ENCODE data around the gene ATP11C. TPM values are rescaled to one million over a fixed set of nuclear protein-coding genes. Genes with fewer than 3 reads are reported as not detected.

ATP11C gene
- total and polyA plus RNA-seq, 9 of the 15 experiments (the other 6 are each of a cell fraction or from before 2014, with no cell fraction given) = 18.2 to 42.2 (median 29.4) TPM

DNA sequence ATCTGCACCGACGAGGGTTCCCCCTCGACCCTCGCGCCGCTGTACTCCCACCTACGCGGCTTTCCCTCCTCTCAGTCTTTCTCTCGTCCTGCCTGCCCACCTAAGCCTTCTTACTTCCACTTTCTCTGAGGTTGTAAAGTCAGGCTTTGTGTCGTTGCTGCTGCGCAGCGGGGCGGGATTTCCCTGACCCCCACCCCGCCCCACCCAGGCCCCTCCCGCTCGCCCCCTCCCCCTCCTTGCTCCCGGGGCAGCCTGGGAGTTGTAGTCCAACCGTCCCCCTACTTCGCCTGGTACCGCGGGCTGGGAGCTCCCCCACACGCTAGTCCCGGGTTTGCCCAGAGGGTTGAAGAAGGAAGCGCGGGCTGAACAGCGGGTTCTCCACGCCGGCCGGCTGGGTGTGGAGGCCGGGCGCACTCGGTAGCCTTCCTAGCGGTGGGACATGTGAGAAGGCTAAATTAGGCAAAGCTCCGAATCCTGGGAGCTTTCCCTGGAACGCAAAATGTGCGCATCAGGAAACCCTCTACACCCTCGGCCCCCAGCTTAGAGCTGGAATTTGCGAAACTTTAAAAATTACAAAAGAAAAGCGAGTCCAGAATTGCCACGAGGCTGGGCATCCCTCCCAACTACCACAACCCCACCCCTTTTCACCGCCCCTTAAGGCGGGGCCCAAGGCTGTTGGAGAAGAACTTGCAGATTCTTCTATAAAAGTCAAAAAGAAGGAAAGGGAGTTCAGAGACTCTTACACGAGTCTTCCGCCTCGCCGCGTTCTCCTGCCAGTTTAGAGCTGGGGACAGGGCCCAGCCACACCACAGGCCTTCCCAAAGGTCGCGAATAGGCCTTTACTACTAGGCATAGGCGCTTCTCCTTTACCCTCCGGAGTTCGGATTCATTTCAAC is at the start of gene ATP11C (continued):
- TF ChIP-seq, protein P1, sequence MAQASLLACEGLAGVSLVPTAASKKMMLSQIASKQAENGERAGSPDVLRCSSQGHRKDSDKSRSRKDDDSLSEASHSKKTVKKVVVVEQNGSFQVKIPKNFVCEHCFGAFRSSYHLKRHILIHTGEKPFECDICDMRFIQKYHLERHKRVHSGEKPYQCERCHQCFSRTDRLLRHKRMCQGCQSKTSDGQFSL (CRISPR knock-in tag; IDR thresholded peaks at IDR 0.05) = peak; percentile 86; the same call in 1 of the 2 replicates
- TF ChIP-seq, protein P1 (tag; IDR thresholded peaks at IDR 0.05) = peak in 1 of 2 experiments; percentile 67; a peak in 2 of 4 replicates
- no peak for TF ChIP-seq NR2C2 (CRISPR knock-in tag; IDR thresholded peaks at IDR 0.05)
- peak; percentile 87 for TF ChIP-seq NR2C2 (tag; IDR thresholded peaks at IDR 0.05)
- TF ChIP-seq, protein P2, sequence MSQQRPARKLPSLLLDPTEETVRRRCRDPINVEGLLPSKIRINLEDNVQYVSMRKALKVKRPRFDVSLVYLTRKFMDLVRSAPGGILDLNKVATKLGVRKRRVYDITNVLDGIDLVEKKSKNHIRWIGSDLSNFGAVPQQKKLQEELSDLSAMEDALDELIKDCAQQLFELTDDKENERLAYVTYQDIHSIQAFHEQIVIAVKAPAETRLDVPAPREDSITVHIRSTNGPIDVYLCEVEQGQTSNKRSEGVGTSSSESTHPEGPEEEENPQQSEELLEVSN (IDR thresholded peaks at IDR 0.05; ENCODE audit: borderline replicate concordance in 1 of 2, extremely low read depth in 1 of 2, insufficient read depth in 1 of 2, insufficient read length in 1 of 2, low read depth in 1 of 2, low read length in 1 of 2, poor library complexity in 1 of 2, severe bottlenecking in 1 of 2) = peak; percentile 26 to 46
- peak; percentile 59 for TF ChIP-seq TBP (optimal IDR thresholded peaks at IDR 0.05; ENCODE audit: low read depth, low read length)
- TF ChIP-seq, protein P3, sequence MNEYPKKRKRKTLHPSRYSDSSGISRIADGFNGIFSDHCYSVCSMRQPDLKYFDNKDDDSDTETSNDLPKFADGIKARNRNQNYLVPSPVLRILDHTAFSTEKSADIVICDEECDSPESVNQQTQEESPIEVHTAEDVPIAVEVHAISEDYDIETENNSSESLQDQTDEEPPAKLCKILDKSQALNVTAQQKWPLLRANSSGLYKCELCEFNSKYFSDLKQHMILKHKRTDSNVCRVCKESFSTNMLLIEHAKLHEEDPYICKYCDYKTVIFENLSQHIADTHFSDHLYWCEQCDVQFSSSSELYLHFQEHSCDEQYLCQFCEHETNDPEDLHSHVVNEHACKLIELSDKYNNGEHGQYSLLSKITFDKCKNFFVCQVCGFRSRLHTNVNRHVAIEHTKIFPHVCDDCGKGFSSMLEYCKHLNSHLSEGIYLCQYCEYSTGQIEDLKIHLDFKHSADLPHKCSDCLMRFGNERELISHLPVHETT (CRISPR knock-in tag; conservative IDR thresholded peaks at IDR 0.05 in 1 of 2, IDR thresholded peaks at IDR 0.05 in 1 of 2) = no peak
- peak; percentile 38; the same call in 1 of the 2 replicates for TF ChIP-seq SP1 (CRISPR knock-in tag; IDR thresholded peaks at IDR 0.05)
- peak; percentile 81 for TF ChIP-seq ZFX (CRISPR knock-in tag; IDR thresholded peaks at IDR 0.05)
- TF ChIP-seq EGR1 (conservative IDR thresholded peaks at IDR 0.05) = 0 out of 2 replicates have a peak, but pooled peaks have one; percentile 5
- TF ChIP-seq NR2C1 (IDR thresholded peaks at IDR 0.05) = 0 out of 2 replicates have a peak, but pooled peaks have one; percentile 17
- peak; percentile 70 for TF ChIP-seq NR2C1 (tag; IDR thresholded peaks at IDR 0.05)
- TF ChIP-seq POLR2B (IDR thresholded peaks at IDR 0.05; ENCODE audit: low read depth, partially characterized antibody) = peak; percentile 78
- TF ChIP-seq, protein P4, sequence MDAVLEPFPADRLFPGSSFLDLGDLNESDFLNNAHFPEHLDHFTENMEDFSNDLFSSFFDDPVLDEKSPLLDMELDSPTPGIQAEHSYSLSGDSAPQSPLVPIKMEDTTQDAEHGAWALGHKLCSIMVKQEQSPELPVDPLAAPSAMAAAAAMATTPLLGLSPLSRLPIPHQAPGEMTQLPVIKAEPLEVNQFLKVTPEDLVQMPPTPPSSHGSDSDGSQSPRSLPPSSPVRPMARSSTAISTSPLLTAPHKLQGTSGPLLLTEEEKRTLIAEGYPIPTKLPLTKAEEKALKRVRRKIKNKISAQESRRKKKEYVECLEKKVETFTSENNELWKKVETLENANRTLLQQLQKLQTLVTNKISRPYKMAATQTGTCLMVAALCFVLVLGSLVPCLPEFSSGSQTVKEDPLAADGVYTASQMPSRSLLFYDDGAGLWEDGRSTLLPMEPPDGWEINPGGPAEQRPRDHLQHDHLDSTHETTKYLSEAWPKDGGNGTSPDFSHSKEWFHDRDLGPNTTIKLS (IDR thresholded peaks at IDR 0.05; ENCODE audit: borderline replicate concordance, low read depth) = no peak
- TF ChIP-seq RBM14 (IDR thresholded peaks at IDR 0.05; ENCODE audit: borderline replicate concordance, insufficient read depth, low read depth, low read length) = no peak
- TF ChIP-seq NCOA2 (IDR thresholded peaks at IDR 0.05; ENCODE audit: partially characterized antibody in 2 of 2) = no peak
- TF ChIP-seq ZNF75A (CRISPR knock-in tag; IDR thresholded peaks at IDR 0.05) = no peak
- peak; percentile 84 for TF ChIP-seq HCFC1 (IDR thresholded peaks at IDR 0.05; ENCODE audit: low read depth, low read length)
- peak; percentile 79 for TF ChIP-seq POLR2AphosphoS5 (IDR thresholded peaks at IDR 0.05; ENCODE audit: control insufficient read depth, insufficient read depth, low read depth, low read length)

All from K562 (cell line).